SK-N-SH (cell line): ENCODE data around the gene TTC19. TPM values are rescaled to one million over a fixed set of nuclear protein-coding genes. Genes with fewer than 3 reads are reported as not detected.

Source experiments
- CTCF ChIA-PET: fragments of 300-600, 350-600 bp; formaldehyde crosslinking; extraction: SDS; loops from one replicate; lab custom pipeline; 2021; lab: Yijun Ruan, JAX
- POLR2A ChIA-PET: fragments of 350-600 bp; sonication (Branson Sonifier 250); formaldehyde crosslinking; extraction: SDS; loops from one replicate; lab custom pipeline; 2020; ENCODE audit warnings: antibody characterized with exemption, inconsistent platforms; lab: Yijun Ruan, JAX
- DNase-seq: peaks from one replicate; pipeline ENCODE4 v3.0.0; 2012
- H2AFZ ChIP-seq: fragments of 200-600 bp; sonication (generic); 2 replicates; pipeline ENCODE4 v1.8.1; 2016; ENCODE audit warnings: antibody characterized with exemption, mild to moderate bottlenecking, low read depth
- H3F3A ChIP-seq: fragments of 200-600 bp; sonication (generic); replicated peaks from 2 replicates; pipeline ENCODE3; 2016; ENCODE audit warnings: antibody characterized with exemption, mild to moderate bottlenecking; ENCODE audit not compliant: insufficient read depth
- H3K27ac ChIP-seq, 2 experiments: fragments of 200-500 bp in 1 of 2; fragments of 200-600 bp in 1 of 2; sonication (Bioruptor generic) in 1 of 2; sonication (generic), shearing (Covaris generic) in 1 of 2; 2 replicates each; pipeline versions ENCODE4 v1.5.1 to v1.6.1; 2014 to 2016; ENCODE audit warnings: low read depth in 2 of 2, inconsistent platforms in 1 of 2, low read length in 1 of 2, mild to moderate bottlenecking in 1 of 2, mixed read lengths in 1 of 2
- H3K27me3 ChIP-seq: fragments of 200-600 bp; sonication (generic), shearing (Covaris generic); 2 replicates; pipeline ENCODE4 v1.6.1; 2016; ENCODE audit warnings: mixed run types; ENCODE audit not compliant: insufficient read depth
- H3K36me3 ChIP-seq, 2 experiments: fragments of 200-500 bp in 1 of 2; fragments of 200-600 bp in 1 of 2; sonication (Bioruptor generic) in 1 of 2; sonication (generic) in 1 of 2; replicated peaks in 1 of 2; 2 replicates each; pipeline versions ENCODE3 to v1.5.1; 2014 to 2016; ENCODE audit warnings: low read length in 1 of 2, mild to moderate bottlenecking in 1 of 2; ENCODE audit not compliant: insufficient read depth in 2 of 2, control insufficient read depth in 1 of 2
- H3K4me1 ChIP-seq, 2 experiments: fragments of 200-500 bp in 1 of 2; fragments of 200-600 bp in 1 of 2; sonication (Bioruptor generic) in 1 of 2; sonication (generic), shearing (Covaris generic) in 1 of 2; 2 replicates each; pipeline versions ENCODE4 v1.5.1 to v1.6.1; 2014 to 2016; ENCODE audit warnings: low read depth in 1 of 2, low read length in 1 of 2, mixed run types in 1 of 2; ENCODE audit not compliant: insufficient read depth in 2 of 2, control insufficient read depth in 1 of 2
- H3K4me2 ChIP-seq: fragments of 200-600 bp; sonication (generic), shearing (Covaris generic); 2 replicates; pipeline ENCODE4 v1.6.1; 2017; ENCODE audit warnings: mixed run types
- H3K4me3 ChIP-seq, 2 experiments: fragments of 200-500 bp in 1 of 2; fragments of 200-600 bp in 1 of 2; sonication (Bioruptor generic) in 1 of 2; sonication (generic), shearing (Covaris generic) in 1 of 2; 2 replicates each; pipeline versions ENCODE4 v1.5.1 to v1.8.1; 2014 to 2016; ENCODE audit warnings: low read depth in 2 of 2, inconsistent platforms in 1 of 2, low read length in 1 of 2, mild to moderate bottlenecking in 1 of 2, mixed read lengths in 1 of 2, moderate library complexity in 1 of 2
- H3K79me2 ChIP-seq: fragments of 200-600 bp; sonication (generic); 2 replicates; pipeline ENCODE4 v1.8.1; 2017; ENCODE audit warnings: mild to moderate bottlenecking; ENCODE audit not compliant: insufficient read depth
- H3K9ac ChIP-seq: fragments of 200-600 bp; sonication (generic); 2 replicates; pipeline ENCODE4 v1.6.1; 2017; ENCODE audit warnings: mixed run types
- H3K9me2 ChIP-seq: fragments of 200-600 bp; sonication (generic); 2 replicates; pipeline ENCODE4 v1.6.1; 2017; ENCODE audit warnings: mixed run types
- H3K9me3 ChIP-seq: fragments of 200-600 bp; sonication (generic); 2 replicates; pipeline ENCODE4 v1.6.1; 2017; ENCODE audit warnings: mixed run types, mild to moderate bottlenecking, moderate library complexity
- H4K20me1 ChIP-seq: fragments of 200-600 bp; sonication (generic); 2 replicates; pipeline ENCODE4 v1.6.1; 2017; ENCODE audit warnings: mild to moderate bottlenecking, mixed run types; ENCODE audit not compliant: insufficient read depth
- CHD2 ChIP-seq: fragments of 150-350 bp; IDR thresholded peaks from 2 replicates; pipeline ENCODE4 v1.6.1; 2018; ENCODE audit warnings: low read length; ENCODE audit not compliant: partially characterized antibody
- ELF1 ChIP-seq: IDR thresholded peaks from 2 replicates; pipeline ENCODE4 v1.4.0; 2012
- EP300 ChIP-seq, 2 experiments: IDR thresholded peaks; 2 replicates each; pipeline versions ENCODE4 v1.4.0 to v1.6.1; 2012; ENCODE audit warnings: borderline replicate concordance in 1 of 2, low read depth in 1 of 2, low read length in 1 of 2
- EZH2phosphoT487 ChIP-seq: fragments of 200-600 bp; sonication (generic); IDR thresholded peaks from 2 replicates; pipeline ENCODE4 v1.6.1; 2017; ENCODE audit warnings: low read depth, mixed run types, mild to moderate bottlenecking, antibody characterized with exemption, moderate library complexity, borderline replicate concordance
- FOSL2 ChIP-seq: IDR thresholded peaks from 2 replicates; pipeline ENCODE4 v1.4.0; 2012; ENCODE audit warnings: low read depth, mild to moderate bottlenecking, moderate library complexity, borderline replicate concordance
- FOXJ3 ChIP-seq: sonication (generic); formaldehyde crosslinking; IDR thresholded peaks from 2 replicates; pipeline ENCODE4 v1.5.1; 2020; ENCODE audit warnings: mild to moderate bottlenecking, missing genetic modification reagents
- FOXM1 ChIP-seq: IDR thresholded peaks from 2 replicates; pipeline ENCODE4 v1.4.0; 2012; ENCODE audit warnings: low read depth, mild to moderate bottlenecking
- JUND ChIP-seq: IDR thresholded peaks from 2 replicates; pipeline ENCODE4 v1.4.0; 2012
- MAX ChIP-seq: IDR thresholded peaks from 2 replicates; pipeline ENCODE4 v1.4.0; 2012; ENCODE audit warnings: low read depth
- MEF2A ChIP-seq: IDR thresholded peaks from 2 replicates; pipeline ENCODE4 v1.4.0; 2012; ENCODE audit warnings: low read depth, borderline replicate concordance
- MXI1 ChIP-seq: IDR thresholded peaks from 2 replicates; pipeline ENCODE4 v1.6.1; 2012; ENCODE audit warnings: mild to moderate bottlenecking, low read depth, low read length, improper control_type of control experiment
- NFIC ChIP-seq: IDR thresholded peaks from 2 replicates; pipeline ENCODE4 v1.4.0; 2012; ENCODE audit warnings: borderline replicate concordance
- NRF1 ChIP-seq: IDR thresholded peaks from 2 replicates; pipeline ENCODE4 v1.6.1; 2012; ENCODE audit warnings: low read depth, mild to moderate bottlenecking, low read length
- PBX3 ChIP-seq: IDR thresholded peaks from 2 replicates; pipeline ENCODE4; 2012
- POLR2AphosphoS5 ChIP-seq: IDR thresholded peaks from 2 replicates; pipeline ENCODE4 v1.6.1; 2012; ENCODE audit warnings: low read depth, low read length
- RAD21 ChIP-seq: IDR thresholded peaks from 2 replicates; pipeline ENCODE4 v1.6.1; 2012; ENCODE audit warnings: mild to moderate bottlenecking, low read length
- RCOR1 ChIP-seq: fragments of 150-350 bp; IDR thresholded peaks from 2 replicates; pipeline ENCODE4 v1.6.1; 2017; ENCODE audit warnings: antibody characterized with exemption, low read length
- RFX5 ChIP-seq: IDR thresholded peaks from 2 replicates; pipeline ENCODE4 v1.6.1; 2012; ENCODE audit warnings: mild to moderate bottlenecking, improper control_type of control experiment, low read length
- SIN3A ChIP-seq: IDR thresholded peaks from 2 replicates; pipeline ENCODE4 v1.6.1; 2012; ENCODE audit warnings: low read depth, mild to moderate bottlenecking, low read length, moderate library complexity, borderline replicate concordance
- TAF1 ChIP-seq: IDR thresholded peaks from 2 replicates; pipeline ENCODE4 v1.6.1; 2012; ENCODE audit warnings: low read depth, mild to moderate bottlenecking, low read length, moderate library complexity, borderline replicate concordance
- USF1 ChIP-seq: IDR thresholded peaks from 2 replicates; pipeline ENCODE4 v1.4.0; 2012; ENCODE audit warnings: low read depth, borderline replicate concordance
- USF2 ChIP-seq: fragments of 150-350 bp; IDR thresholded peaks from 2 replicates; pipeline ENCODE4 v1.6.1; 2017; ENCODE audit warnings: antibody characterized with exemption, low read length, low read depth, borderline replicate concordance
- YY1 ChIP-seq: IDR thresholded peaks from 2 replicates; pipeline ENCODE4 v1.4.0; 2012; ENCODE audit warnings: low read depth, mild to moderate bottlenecking
- WGBS: methylation state at CpG from one replicate; pipeline ENCODE4 v1.1.6; 2017; ENCODE audit warnings: low lambda C conversion rate; 5-methylcytosine and 5-hydroxymethylcytosine counted together
- polyA plus RNA-seq, 3 experiments: library from polyadenylated mRNA; depleted of rRNA; stranded (reverse); fragments of >200 nt; gene quantifications; 2 replicates each; pipeline ENCODE4 v1.2.3, GENCODE V29; 2012

Gene TTC19
- polyA plus RNA-seq, 1 of the 3 experiments (the other 2 are of a cell fraction): 6.6 TPM

GRCh38 chr17:15965528-15965927, 34.1 kb upstream of the TTC19 start:
- Histone ChIP-seq H3K4me1 (peaks cover 17 to 22% of the 10 kb centered on the region in 2 experiments; a peak in 2 of 4 replicates), H3K9ac (no peak overlapping the region), H3K4me2 (no peak overlapping the region; the same call in 1 of the 2 replicates), H3K79me2 (no peaks in the 10 kb centered on the region; the same call in 1 of the 2 replicates), H3F3A (peaks cover 14% of the 10 kb centered on the region), H3K9me3 (no peaks in the 10 kb centered on the region), H3K9me2 (no peaks in the 10 kb centered on the region), H2AFZ (no peak overlapping the region), H4K20me1 (no peaks in the 10 kb centered on the region), H3K4me3 (no peak overlapping the region), H3K36me3 (no peaks in the 10 kb centered on the region), H3K27ac (no peak overlapping the region), H3K27me3 (no peaks in the 10 kb centered on the region)
- DNase-seq: no peak
- CTCF ChIA-PET: interaction anchor here (0.6 to 1.2 kb wide), 4 partner anchors 9 to 464 kb away, joined by 3 to 7 read pairs (median 4); partner anchors contain the start of gene ADORA2B
- TF ChIP-seq NFIC (no peak), SIN3A (no peak), USF2 (no peak), JUND (no peak), USF1 (no peak), MXI1 (no peak), POLR2AphosphoS5 (no peak), FOXJ3 (CRISPR knock-in tag) (no peak), YY1 (no peak), FOXM1 (no peak)
- 91% methylated on average over 4 of the region's 6 CpGs for WGBS
- POLR2A ChIA-PET: no interaction called here

GRCh38 chr17:15966183-15966878, 33.3 kb upstream of the TTC19 start:
- Histone ChIP-seq H3K36me3 (no peaks in the 10 kb centered on the region), H3K27me3 (no peaks in the 10 kb centered on the region), H3K4me2 (no peak overlapping the region), H3K9me2 (no peaks in the 10 kb centered on the region), H3K9ac (no peak overlapping the region), H3F3A (peaks cover 14% of the 10 kb centered on the region), H3K27ac (no peak overlapping the region), H3K79me2 (no peaks in the 10 kb centered on the region; the same call in 1 of the 2 replicates), H3K9me3 (no peaks in the 10 kb centered on the region), H3K4me3 (no peak overlapping the region), H4K20me1 (no peaks in the 10 kb centered on the region), H3K4me1 (peaks cover 17 to 22% of the 10 kb centered on the region in 2 experiments; a peak in 2 of 4 replicates), H2AFZ (no peak overlapping the region)
- CTCF ChIA-PET: interaction anchor here (0.8 kb wide), 1 partner anchor 21 kb away, joined by 7 read pairs; the partner anchor contains the start of gene ADORA2B
- DNase-seq: no peak
- POLR2A ChIA-PET: interaction anchor here (0.6 kb wide), 2 partner anchors 11 to 27 kb away, joined by 4 to 5 read pairs; no protein-coding TSS in a partner anchor
- 79% methylated on average over 13 of the region's 13 CpGs for WGBS
- TF ChIP-seq FOXJ3 (CRISPR knock-in tag): no peak
- TF ChIP-seq ELF1: no peak
- TF ChIP-seq RFX5: no peak
- TF ChIP-seq MXI1: no peak
- no peak for TF ChIP-seq CHD2
- TF ChIP-seq MEF2A: no peak
- TF ChIP-seq RCOR1: no peak
- no peak for TF ChIP-seq YY1
- TF ChIP-seq POLR2AphosphoS5: no peak
- no peak for TF ChIP-seq EP300 (IDR thresholded peaks at IDR 0.05; ENCODE audit: borderline replicate concordance in 1 of 2, low read depth in 1 of 2, low read length in 1 of 2)
- TF ChIP-seq FOXM1: no peak
- no peak for TF ChIP-seq EZH2phosphoT487
- no peak for TF ChIP-seq PBX3
- no peak for TF ChIP-seq NRF1
- TF ChIP-seq RAD21: no peak
- no peak for TF ChIP-seq USF1
- TF ChIP-seq TAF1: no peak
- TF ChIP-seq FOSL2: no peak
- TF ChIP-seq MAX: no peak
